ENCODE measurements around the gene IRS1. TPM values are rescaled to one million over a fixed set of nuclear protein-coding genes. Genes with fewer than 3 reads are reported as not detected.

Gene IRS1
- total and polyA plus RNA-seq, 2 donors from 2014 or later: 4.5 to 13.4 TPM

DNA sequence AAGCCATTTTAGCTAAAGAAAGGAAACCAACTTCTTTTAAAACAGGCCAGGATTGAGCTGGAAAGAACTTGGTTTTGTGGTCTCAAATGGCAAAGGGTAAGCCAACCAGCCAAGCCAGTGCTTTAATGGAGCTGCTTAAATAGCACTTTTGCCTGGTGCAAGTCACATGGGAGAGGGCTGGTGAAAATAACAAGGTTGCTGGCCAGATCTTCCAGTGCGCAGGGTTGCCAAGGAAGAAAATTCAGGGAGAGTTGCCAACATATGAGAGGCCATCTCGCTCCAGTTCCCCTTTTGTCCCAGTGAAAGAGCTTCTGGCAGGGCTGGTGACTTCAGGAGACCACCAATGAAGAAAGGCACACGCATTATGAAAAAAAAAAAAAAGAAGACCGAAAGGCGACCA lies 57.3 kb downstream of the IRS1 start:
- no peak overlapping the region for H3K27ac ChIP-seq (ENCODE audit: low read depth in 2 of 2, low read length in 2 of 2)
- no peaks in the 10 kb centered on the region for H3K36me3 ChIP-seq (ENCODE audit: control insufficient read depth in 2 of 3, insufficient read depth in 3 of 3, low read length in 3 of 3)
- no peak for FAIRE-seq
- H3K9ac ChIP-seq (ENCODE audit: low read length in 3 of 3): no peak overlapping the region
- intact Hi-C loops (cut with DNase I): no loop called here
- DNase-seq: no peak
- H3K4me1 ChIP-seq (ENCODE audit: control insufficient read depth in 2 of 3, insufficient read depth in 2 of 3, low read depth in 1 of 3, low read length in 3 of 3): peaks cover 0 to 8% (median 3%) of the 10 kb centered on the region in 3 donors
- H3K27me3 ChIP-seq (ENCODE audit: control insufficient read depth, insufficient read depth, low read length): no peaks in the 10 kb centered on the region
- no peak overlapping the region for H3K4me3 ChIP-seq (ENCODE audit: low read length in 3 of 3)
- TF ChIP-seq, protein P1, sequence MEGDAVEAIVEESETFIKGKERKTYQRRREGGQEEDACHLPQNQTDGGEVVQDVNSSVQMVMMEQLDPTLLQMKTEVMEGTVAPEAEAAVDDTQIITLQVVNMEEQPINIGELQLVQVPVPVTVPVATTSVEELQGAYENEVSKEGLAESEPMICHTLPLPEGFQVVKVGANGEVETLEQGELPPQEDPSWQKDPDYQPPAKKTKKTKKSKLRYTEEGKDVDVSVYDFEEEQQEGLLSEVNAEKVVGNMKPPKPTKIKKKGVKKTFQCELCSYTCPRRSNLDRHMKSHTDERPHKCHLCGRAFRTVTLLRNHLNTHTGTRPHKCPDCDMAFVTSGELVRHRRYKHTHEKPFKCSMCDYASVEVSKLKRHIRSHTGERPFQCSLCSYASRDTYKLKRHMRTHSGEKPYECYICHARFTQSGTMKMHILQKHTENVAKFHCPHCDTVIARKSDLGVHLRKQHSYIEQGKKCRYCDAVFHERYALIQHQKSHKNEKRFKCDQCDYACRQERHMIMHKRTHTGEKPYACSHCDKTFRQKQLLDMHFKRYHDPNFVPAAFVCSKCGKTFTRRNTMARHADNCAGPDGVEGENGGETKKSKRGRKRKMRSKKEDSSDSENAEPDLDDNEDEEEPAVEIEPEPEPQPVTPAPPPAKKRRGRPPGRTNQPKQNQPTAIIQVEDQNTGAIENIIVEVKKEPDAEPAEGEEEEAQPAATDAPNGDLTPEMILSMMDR (IDR thresholded peaks at IDR 0.05; ENCODE audit: borderline replicate concordance, extremely low read depth, insufficient read depth): no peak
- H3K9me3 ChIP-seq (ENCODE audit: control insufficient read depth in 2 of 3, insufficient read depth in 1 of 3, low read length in 3 of 3): no peaks in the 10 kb centered on the region

DNA sequence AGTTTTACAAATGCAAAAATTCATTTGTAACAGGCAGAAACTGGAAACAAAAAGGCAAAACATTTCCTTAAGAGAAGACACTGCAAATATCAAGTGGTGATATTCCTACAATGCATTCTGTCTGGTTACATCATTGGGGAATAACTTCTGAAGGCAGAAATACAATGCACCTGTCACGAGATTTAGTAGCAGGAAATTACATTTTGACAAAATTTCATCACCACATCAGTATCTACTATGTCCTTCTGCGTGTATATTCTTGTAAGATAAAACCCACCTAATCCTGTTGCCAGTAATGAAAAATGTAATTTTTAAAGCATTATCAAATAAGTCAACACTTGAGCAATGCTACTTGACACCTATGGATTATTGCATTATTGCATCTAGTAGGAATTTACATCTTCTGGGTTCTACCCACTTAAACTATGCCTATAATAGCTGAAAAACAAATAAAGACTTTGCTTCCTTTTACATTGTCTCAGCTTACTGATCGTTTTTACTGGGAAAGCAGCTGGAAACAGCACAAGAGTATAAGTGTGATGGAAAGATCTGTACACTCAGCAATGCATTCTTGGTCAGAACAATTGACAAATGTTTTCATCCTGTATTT lies 59.5 kb downstream of the IRS1 start:
- H3K4me3 ChIP-seq (ENCODE audit: low read length in 3 of 3): no peak overlapping the region
- FAIRE-seq (no peak), DNase-seq (no peak)
- H3K27me3 ChIP-seq (ENCODE audit: control insufficient read depth, insufficient read depth, low read length): no peaks in the 10 kb centered on the region
- TF ChIP-seq, protein P1 (IDR thresholded peaks at IDR 0.05; ENCODE audit: borderline replicate concordance, extremely low read depth, insufficient read depth): no peak
- peaks cover 0 to 4% (median 0%) of the 10 kb centered on the region in 3 donors for H3K36me3 ChIP-seq (ENCODE audit: control insufficient read depth in 2 of 3, insufficient read depth in 3 of 3, low read length in 3 of 3)
- H3K4me1 ChIP-seq (ENCODE audit: control insufficient read depth in 2 of 3, insufficient read depth in 2 of 3, low read depth in 1 of 3, low read length in 3 of 3): peaks cover 0 to 8% (median 3%) of the 10 kb centered on the region in 3 donors
- no peak overlapping the region for H3K9ac ChIP-seq (ENCODE audit: low read length in 3 of 3)
- H3K9me3 ChIP-seq (ENCODE audit: control insufficient read depth in 2 of 3, insufficient read depth in 1 of 3, low read length in 3 of 3): no peaks in the 10 kb centered on the region
- intact Hi-C loops (cut with DNase I): no loop called here
- no peak overlapping the region for H3K27ac ChIP-seq (ENCODE audit: low read depth in 2 of 2, low read length in 2 of 2)

DNA sequence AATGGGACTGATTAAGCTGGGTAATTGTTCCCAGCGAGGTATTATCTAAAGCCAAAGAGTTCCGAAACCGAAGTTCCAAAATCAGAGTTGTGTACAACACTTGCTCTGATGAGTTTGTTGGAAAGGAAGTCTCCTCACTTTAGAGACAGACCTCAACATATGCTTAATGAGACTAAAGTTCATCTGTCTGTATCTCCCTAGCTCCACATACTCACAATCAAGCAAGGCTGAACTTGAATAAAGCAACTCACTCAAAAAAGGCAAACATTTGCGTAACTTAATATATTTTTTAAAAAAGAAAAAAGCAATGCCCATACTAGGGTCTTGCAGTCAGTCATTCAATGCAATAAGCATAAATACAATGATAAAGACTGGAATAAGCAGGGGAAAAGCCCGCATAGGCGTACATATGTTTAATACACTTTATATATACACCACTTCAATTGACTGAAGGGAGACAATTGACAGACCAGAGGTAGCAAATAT lies 60.0 kb downstream of the IRS1 start:
- Histone ChIP-seq H3K9ac (ENCODE audit: low read length in 3 of 3) (no peak overlapping the region), H3K4me1 (ENCODE audit: control insufficient read depth in 2 of 3, insufficient read depth in 2 of 3, low read depth in 1 of 3, low read length in 3 of 3) (peaks cover 0 to 8% (median 3%) of the 10 kb centered on the region in 3 donors), H3K36me3 (ENCODE audit: control insufficient read depth in 2 of 3, insufficient read depth in 3 of 3, low read length in 3 of 3) (peaks cover 0 to 4% (median 0%) of the 10 kb centered on the region in 3 donors), H3K27ac (ENCODE audit: low read depth in 2 of 2, low read length in 2 of 2) (no peak overlapping the region), H3K27me3 (ENCODE audit: control insufficient read depth, insufficient read depth, low read length) (no peaks in the 10 kb centered on the region), H3K4me3 (ENCODE audit: low read length in 3 of 3) (no peak overlapping the region), H3K9me3 (ENCODE audit: control insufficient read depth in 2 of 3, insufficient read depth in 1 of 3, low read length in 3 of 3) (no peaks in the 10 kb centered on the region)
- intact Hi-C loops (cut with DNase I): no loop called here
- TF ChIP-seq, protein P1 (IDR thresholded peaks at IDR 0.05; ENCODE audit: borderline replicate concordance, extremely low read depth, insufficient read depth): no peak
- no peak for DNase-seq
- FAIRE-seq: no peak
